GM18499 (cell line): Measurements from ENCODE around the gene CD59.
"Not testable (repeated sequence)": the region's sequence is repeated elsewhere in the genome, so short reads cannot be mapped to it uniquely, and the experiment has no call there.

Source experiments
- ATAC-seq: cut with Tn5 transposase; IDR thresholded peaks from one replicate; pipeline ENCODE4 v1.9.1; 2021; ENCODE audit warnings: moderate number of reproducible peaks; ENCODE audit not compliant: insufficient read depth, unreplicated experiment

The CD59 gene

GRCh38 chr11:33747979-33748378 is 11.8 kb upstream of the CD59 start:
- ATAC-seq: no peak

GRCh38 chr11:33743291-33743690 is 7.1 kb upstream of the CD59 start:
- no peak for ATAC-seq

GRCh38 chr11:33742249-33742851 is 6.1 kb upstream of the CD59 start:
- no peak for ATAC-seq

- ATAC-seq: no peak
Observed at GRCh38 chr11:33741806-33742205, 5.6 kb upstream of the CD59 start.

GRCh38 chr11:33737362-33737821 is 1.2 kb upstream of the CD59 start:
- ATAC-seq: no peak

GRCh38 chr11:33735271-33736147 is 714 bp downstream of the CD59 start:
- ATAC-seq: no peak

GRCh38 chr11:33734441-33735270 is 1.6 kb downstream of the CD59 start:
- ATAC-seq: no peak

- ATAC-seq: no peak
Observed at GRCh38 chr11:33733980-33734379, 2.2 kb downstream of the CD59 start.

- ATAC-seq: no peak
Observed at GRCh38 chr11:33731723-33732531, 4.3 kb downstream of the CD59 start.

GRCh38 chr11:33730716-33731115 is 5.5 kb downstream of the CD59 start:
- ATAC-seq: no peak

GRCh38 chr11:33729072-33729664 is 7.1 kb downstream of the CD59 start:
- ATAC-seq: not testable (repeated sequence)

GRCh38 chr11:33727539-33727938 is 8.7 kb downstream of the CD59 start:
- ATAC-seq: not testable (repeated sequence)

- no peak for ATAC-seq
Observed at GRCh38 chr11:33725496-33725895, 10.7 kb downstream of the CD59 start.

GRCh38 chr11:33724644-33725035 is 11.6 kb downstream of the CD59 start:
- no peak for ATAC-seq

GRCh38 chr11:33723238-33723881 is 12.9 kb downstream of the CD59 start:
- ATAC-seq: no peak

- peak; percentile 92 for ATAC-seq
Observed at GRCh38 chr11:33722590-33723234, 13.5 kb downstream of the CD59 start.

GRCh38 chr11:33721984-33722383 is 14.2 kb downstream of the CD59 start:
- ATAC-seq: no peak

GRCh38 chr11:33721426-33721825 is 14.8 kb downstream of the CD59 start:
- ATAC-seq: no peak

GRCh38 chr11:33719587-33719986 is 16.6 kb downstream of the CD59 start:
- ATAC-seq: no peak
